NCI-H1092 treated with DMSO at 0.1 percent for 48 hours (cell line): ENCODE data around the gene SERPINA10.
"Not testable (repeated sequence)": the region's sequence is repeated elsewhere in the genome, so short reads cannot be mapped to it uniquely, and the experiment has no call there.

Source experiments
- DNase-seq: peaks from one replicate; lab custom pipeline; 2025; lab: John Stamatoyannopoulos, UW

SERPINA10 gene

DNA sequence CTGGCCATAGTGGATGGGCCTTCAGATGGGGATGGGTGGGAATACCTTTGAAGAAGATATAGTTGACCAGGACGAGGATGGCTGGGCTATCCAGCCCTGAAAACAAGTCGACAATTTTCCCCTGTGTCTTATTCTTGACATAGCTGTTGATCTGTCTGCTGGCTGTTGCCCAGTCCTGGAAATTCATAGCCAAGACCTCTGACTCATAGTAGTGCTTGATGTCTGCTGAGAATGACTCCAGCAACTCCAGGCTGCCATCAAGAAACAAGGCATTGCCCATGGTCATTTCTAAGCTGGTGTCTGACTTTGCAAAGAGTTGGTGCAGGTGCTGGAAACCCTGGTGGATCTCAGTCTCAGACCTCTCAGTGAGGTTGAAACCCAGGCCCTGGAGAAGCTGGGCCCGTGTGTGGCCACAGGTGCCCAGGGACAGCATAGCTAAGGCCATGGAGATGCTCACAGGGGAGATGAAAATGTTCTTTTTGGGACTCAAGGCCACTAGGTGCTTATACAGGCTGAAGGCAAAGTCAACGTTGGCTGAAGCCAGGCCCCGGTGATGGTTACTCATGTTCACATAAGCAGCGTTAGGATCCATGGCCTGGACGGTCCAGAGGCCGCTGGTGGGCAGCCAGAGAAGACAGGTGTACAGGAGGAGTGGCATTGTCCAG is 21.1 kb upstream of the SERPINA10 start:
- no peak for DNase-seq

DNA sequence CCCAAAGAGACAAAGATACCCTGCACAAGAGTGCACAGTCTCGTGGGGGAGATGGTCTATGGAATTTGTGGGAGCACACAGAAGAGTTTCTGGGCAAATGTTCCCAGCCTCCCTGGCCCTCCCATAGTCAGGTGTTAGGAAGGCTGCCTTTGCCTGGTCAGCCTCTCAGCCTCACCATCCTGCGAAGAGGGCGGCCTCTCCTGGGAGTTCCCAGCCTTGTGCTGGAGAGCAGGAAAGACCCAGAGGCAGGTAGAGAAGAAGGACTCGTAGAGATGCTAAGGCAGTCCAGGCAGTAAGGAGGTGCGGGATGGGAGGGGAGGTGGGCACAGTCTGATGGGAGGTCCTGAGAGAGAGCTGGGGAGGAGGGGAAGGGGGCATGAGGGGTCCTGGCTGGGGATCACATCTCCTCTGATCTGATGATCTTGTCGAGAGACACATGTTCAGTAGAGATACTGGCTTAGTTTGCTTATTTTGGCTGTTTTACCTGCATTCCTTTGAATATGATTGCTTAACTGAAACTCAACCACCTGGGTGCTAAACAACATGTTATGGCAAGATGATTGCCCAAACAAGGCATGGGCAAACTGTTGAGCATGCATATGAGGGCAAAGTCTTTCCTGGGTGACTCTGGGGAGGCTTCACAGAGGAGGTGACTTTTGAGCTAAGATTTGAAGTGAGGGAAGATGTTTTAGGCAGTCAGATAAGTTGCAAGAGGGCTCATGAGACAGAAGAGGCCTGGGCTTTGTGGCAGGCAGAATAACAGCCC is 19.6 kb upstream of the SERPINA10 start:
- no peak for DNase-seq

DNA sequence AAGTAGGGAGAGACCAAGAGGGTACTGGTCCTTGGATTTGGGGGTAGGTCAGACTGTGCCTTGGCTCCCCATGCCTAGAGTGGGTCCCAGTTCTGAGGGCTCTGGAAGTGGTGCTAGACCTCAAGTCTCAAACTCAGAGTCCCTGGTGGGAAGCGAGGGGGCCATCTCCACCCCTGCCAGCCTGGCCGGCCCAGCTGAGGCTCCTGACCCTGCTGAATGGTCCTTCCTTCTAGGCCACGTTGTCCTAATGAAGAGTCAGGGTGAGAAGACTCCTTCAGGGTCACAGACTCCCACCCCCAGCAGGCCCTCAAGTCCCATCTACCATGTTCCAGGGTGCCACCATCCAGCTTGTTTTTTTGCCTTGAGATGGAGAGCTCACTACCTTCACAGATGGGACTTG is 17.2 kb upstream of the SERPINA10 start:
- no peak for DNase-seq

DNA sequence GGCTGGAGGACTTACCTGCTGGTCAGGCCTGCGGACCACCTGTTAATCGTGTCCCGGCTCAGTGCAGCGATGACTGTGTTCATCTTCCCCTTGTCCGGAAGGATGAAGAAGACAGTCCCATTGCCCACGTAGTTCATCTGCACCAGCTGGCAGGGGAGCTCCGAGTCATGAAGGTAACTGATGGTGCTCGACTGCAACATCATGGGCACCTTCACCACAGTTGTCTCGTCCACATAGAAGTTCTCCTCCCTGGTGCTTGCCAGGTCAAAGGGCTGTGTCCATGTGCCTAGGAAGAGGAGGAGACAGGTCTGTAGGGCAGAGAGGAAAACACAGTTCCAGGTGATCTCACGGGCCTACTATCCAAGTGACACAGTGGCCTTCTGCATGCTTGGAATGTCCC is 16.7 kb upstream of the SERPINA10 start:
- DNase-seq, result no peak

DNA sequence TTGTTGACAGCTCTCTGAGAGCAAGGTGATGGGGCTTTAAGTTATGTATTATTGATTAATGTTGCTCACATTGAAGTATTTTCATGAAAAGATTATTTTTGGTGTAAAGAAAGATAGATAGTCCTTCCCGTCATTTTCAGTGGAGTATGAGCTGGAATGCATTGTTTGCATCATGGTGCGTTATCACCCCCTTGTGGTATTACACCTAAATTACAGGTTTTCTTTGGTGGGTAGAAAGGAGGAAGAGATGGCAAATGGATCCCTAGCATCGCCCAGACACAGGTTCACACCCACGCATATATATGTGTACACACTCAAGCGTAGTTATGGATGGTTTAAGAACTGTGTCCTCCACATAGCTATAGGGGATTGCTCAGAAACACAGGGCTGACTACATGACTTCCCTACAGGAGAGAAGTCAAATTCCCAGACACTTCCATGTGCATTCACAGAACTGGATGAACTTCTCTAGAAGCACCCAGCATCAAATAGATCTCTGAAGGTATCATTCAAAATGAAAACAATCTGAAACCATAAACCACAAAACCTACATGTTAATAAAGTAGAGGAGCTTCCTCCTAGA is 14.4 kb upstream of the SERPINA10 start:
- DNase-seq, result no peak

DNA sequence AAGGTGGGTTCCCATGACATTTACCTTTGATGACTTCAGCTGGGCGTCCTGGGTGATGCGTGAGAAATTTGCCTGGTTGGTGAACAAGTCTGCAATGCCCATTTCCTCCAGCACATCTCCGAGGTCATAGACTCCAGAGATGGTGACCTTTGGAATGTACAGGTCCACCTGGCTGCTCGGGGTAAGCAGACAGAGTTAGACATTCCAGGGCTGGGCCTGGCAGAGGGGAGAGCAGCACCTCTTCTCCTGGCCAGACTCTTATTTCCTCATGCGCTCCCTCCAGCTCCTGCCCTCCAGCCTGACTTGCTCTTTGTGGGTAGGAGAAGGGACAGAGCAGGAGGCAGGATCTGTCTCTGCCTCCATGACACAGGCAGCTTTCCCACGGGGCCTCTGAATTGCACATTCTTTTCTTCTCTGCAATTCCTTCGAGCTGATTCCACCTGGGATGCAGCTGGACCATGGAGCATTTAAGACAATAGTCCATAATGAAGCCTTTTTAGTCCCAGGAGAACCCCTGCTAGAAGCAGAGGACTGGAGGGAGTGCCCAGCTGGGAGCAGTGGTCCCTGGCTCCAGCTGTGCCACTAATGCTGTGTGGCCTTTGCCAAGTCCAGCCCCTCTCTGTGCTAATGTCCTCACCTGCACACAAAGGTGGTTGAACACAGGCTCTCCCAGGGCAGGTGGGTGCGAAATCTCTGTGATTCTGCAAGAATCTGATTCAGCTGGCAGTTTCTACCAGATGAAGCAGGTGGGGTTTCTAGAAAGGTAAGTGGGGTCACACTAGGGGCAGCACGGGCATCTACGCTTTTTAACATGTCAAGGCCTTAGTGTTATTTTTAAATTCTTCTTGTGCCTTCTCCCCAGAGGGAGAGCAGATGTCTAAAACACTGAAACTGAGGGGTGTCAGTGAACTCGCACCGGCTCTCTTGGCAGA is 13.2 kb upstream of the SERPINA10 start:
- DNase-seq, result no peak

DNA sequence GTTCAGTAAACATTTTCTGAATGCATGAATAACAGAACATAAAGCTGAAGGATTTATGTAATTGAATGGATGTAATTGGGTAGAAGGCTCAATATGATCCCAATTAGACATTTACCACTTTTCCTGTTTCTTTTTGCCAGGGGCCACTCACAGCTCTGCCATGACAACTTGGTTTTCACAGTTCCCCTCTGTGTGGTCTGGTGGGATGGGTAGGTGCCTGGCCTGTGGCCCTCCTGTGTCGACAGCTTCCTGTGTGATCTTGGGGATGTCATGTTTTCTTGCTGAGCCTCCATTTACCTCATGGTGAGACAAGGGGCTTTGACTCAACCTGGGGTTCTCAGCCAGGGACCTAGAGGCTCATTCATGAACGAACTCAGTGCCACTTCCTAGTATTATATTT is 12.6 kb upstream of the SERPINA10 start:
- DNase-seq, result no peak

DNA sequence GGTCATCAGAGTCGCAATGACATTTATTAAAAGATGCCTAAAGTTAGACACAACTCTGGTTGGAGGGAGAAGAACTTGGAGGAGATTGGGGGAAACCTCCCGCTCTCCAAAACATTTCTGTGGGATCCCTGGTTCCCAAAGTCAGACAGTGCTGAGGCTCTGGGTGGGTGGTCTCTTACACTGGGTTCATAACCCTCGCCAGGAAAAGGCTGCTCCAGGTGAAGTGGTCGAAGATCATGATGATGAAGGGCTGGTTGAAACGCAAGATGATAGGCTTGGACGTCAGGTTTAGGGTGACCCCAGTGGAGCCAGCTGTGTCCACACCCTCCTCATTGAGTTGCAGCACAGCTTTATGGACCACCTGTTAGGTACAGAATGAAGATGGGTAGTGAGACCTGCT is 11.2 kb upstream of the SERPINA10 start:
- DNase-seq, result no peak

DNA sequence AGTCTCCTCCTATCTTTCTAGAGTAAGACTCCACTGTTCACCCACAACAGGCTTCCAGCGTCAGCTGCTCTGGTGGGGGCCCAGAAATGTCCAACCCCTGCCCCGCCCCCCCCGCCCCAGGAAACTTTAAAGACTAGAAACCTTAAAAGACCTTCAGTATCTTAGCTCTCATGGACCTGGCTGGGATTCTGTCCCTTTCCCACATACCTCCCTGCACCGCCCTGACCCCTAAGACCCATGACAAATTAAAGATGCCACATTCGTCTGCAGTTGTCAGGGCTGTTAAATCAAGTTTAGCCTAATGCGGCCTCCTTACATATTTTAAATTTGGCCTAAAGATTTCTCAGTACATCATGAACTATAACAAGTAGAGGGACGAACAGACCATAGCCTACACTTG is 10.0 kb upstream of the SERPINA10 start:
- DNase-seq, result no peak

DNA sequence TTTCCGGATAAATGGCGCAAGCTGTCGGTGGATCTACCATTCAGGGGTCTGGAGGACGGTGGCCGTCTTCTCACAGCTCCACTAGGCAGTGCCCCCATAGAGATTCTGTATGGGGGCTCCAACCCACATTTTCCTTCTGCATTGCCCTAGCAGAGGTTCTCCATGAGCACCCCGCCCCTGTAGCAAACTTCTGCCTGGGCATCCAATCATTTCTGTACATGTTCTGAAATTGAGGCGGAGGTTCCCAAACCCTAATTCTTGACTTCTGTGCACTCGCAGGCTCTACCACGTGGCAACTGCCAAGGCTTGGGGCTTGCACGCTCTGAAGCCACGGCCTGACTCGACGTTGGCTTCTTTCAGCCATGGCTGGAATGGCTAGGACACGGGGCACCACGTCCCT is 5.1 kb upstream of the SERPINA10 start:
- DNase-seq, result no peak

DNA sequence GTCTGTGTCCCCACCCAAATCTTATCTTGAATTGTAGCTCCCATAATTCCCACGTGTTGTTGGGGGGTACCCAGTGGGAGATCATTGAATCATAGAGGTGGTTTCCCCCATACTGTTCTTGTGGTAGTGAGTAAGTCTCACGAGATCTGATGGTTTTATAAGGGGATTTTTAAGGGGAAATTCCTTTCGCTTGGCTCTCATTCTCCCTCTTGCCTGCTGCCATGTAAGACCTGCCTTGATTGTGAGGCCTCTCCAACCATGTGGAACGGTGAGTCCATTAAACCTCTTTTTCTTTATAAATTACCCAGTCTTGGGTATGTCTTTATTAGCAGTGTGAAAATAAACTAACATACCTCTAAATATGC is 3.1 kb upstream of the SERPINA10 start:
- not testable (repeated sequence) for DNase-seq

DNA sequence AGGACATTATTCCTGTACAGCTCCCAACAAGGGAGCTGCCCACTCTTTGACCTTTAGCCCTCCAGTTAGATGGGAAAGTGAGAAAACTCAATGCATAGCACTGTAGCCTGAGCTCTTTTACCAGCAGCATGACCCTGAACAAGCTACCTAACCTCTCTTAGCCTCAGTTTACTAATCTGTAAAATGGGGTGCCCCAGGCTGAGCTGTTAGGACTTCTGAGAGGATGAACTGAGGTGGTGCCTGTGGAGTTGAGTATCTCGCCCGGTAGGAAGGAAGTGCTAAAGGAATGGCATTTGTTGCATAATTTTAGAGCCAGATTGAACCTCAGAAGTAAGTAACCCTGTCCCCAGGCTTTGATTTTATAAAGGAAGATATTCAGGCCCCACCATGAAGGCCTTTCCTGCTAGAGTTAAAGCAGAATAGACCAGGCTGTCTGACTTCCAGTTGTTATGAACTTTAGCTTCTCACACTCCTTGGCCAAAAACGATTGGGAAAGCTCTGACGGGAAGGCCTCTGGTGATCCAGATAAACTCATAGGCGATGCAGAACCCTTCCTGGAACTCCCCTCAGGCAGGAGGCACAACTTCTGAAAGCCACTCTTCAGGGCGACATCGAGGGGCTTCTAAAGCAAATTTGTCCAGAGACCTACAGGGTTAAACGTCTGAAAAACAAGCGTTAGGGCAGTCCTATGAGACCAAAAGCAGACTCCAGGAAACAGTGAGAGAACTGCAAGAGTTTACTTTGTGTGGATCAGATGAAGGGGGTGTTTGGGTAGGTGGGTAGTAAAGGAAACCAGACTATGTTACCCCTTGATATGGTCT is 2.5 kb upstream of the SERPINA10 start:
- no peak for DNase-seq

DNA sequence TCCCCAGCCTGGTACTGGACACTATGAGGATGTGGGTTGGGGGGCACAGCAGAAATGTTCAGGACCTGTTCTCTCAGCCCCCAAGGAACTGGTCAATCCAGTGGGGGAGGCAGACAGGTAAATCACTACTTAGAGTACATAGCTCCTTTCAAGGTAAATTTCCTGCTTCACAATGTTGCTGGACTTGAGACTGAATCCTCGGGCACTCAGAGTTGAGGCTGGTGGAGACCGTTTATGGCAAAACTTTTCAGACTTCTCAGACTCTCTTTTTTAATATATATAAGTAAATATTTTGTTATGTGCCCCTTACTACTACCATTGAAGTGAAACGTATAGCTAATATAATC is 483 bp upstream of the SERPINA10 start:
- DNase-seq, result no peak

DNA sequence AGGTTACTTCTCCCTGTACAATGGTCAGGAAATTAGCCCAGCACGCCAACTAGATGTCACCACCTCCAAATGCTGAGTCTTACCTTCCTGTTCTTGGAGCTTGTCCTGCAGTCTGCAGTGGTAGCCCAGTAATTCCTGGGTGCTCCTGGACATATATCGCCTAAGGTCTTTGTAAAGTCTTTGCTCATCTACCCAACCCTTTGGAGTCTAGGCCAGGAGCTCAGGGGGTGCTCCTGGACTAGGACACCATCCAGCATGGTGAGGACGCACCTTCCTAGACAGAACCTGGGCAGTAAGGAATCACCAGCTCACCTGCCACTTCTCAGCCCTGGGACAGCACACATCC is 569 bp downstream of the SERPINA10 start:
- no peak for DNase-seq

DNA sequence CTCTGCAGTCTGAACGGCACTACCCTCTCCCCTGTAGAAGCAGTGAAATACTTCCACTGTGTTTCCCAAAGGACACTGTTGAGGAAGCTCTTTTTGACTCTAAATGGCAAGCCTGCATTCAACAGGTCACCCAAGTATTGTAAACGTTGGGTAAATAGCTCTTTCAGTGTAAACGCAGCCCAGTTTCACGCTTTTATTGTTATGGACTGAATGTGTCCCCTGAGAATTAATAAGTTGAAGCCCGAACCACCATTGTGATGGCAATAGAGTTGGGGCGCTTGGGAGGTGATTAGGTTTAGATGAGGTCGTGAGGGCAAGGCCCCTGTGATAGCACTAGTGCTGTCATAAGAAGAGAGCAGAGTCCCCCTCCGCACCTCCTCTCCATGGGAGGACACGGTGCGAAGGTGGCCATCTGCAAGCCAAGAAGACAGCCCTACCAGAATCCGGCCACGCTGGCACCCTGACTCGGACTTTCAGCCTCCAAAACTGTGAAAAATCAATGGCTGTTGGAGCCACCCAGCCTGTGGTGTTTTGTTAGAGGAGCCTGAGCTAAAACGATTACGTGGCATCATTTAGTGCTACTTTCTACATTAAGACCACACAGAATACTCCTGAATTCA is 1.1 kb downstream of the SERPINA10 start:
- no peak for DNase-seq

DNA sequence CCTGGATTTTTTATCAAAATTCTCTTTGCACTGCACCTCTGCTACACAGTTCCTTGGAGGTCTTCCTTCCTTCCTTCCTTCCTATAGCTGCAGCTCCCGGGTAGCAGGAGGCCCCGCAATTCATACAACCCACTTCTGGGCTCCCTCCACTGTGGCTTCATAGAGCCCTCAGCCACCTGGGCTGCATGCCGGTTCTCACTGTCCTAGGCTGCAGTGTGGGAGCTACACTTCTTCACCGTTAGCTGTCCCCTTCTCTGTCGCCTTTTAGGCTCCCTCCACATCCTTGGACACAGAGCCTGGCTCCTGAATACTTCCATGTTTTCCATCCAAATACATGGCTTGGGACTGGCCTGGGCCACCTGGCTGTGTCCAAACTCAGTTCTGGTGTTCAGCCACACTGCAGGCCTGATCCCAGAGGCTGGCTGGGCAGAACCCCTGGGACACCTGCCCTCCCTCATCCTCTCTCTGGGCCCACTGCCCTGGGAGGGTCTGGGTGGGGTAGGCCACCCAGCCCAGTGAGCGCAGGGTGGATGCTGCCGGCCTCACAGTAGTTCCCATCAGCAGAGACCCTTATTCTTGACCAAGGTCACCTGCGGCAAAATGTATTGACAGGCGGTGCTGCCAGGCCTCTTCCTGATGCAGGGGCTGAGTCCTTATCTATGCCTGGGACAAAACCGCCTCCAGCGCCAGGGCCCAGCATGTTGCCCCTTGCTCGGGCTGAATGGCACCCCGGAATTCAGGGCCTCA is 1.7 kb downstream of the SERPINA10 start:
- no peak for DNase-seq

DNA sequence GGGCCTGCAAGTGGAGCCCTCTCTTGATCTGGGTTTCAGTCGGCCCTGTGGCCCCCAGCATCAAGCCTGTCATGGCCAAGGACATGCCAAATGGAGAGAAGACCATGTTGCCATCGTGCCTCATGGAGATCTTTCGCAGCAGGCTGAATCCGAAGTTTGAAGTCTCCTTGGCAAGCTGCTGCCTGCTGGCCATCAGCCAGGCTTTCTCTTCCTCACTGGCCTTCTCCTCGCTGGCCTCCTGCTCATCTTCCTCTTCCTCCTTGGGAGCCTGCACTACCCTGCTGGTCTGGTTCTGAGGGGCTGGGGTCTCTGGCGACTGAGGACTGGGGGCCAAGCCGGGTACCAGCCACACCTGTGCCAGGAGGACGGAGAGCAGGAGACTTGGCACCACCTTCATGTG is 2.9 kb downstream of the SERPINA10 start:
- no peak for DNase-seq

DNA sequence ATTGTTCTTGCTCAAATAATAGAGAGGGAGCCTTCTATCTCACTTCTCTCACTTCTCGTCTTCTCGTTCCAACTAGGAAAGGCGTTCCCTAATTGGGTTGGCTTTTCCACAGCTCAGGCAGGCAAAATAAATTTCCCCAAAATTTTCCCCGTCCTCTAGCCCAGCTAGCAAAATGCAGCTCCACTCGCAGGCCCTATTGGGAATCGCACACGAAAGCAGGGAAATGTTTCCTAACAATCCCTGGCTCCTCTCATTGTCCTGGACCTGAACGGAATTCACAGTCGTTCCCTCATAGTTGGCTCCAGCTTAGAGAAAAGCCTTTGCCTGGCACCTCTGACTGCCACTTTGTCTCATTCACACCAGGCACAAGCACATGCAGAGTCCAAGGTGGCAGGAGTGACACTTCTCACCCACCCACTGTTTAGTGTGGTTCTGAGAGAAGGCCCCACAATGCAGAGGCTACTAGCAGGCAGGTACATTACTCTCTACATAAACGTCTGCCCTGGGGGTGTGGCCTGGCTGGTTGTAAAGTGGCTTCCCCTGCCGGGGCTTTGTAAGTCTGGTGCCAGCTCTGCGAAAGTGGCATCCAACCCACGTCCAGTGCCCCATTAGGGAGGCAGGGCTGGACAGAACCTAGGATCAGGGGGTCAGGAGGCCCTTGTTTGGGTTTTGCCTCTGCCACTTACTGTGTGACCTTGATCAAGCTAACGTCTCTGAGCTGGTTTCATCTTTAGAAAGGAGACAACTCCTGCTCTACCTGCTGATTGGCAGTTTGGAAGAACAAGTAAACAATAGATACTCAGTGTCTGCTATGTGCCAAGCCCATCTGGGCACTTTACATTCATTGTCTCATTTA is 4.2 kb downstream of the SERPINA10 start:
- no peak for DNase-seq

DNA sequence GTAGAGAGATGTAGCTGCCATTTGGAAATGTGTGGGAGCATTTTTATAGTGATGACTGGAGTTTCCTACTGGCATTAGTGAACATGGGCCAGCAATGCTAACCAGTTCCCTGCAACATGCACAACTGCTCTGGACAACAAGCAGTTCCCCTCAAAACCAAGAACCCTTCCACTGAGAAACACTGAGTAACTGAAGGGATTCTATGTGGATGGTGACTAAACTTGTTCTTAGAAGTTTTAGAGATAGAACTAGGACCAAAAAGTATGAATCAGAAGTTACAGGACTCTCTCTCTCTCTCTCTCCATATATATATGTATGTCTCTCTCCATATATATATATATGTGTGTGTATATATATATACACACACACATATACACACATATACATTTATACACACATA is 7.9 kb downstream of the SERPINA10 start:
- no peak for DNase-seq

DNA sequence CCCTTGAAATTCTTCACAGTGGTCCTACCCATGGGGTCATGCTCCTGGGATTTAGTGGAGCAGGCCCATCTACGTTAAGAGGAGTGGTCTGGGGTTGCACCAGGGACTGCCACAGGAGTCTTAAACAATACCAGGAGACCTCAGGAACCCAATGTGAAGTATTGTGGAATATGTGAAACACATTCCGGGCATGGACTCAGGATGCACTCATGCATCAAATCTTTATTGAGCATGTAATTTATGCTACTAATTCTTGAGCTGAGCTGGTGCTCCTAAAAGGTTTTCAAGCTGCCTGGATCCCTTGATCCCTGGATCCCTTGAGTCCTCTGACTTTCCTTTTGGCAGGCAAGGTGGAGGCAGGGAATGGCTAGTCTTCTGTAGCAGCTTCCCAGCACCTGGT is 8.8 kb downstream of the SERPINA10 start:
- DNase-seq, result no peak
